Measurements from ENCODE around the gene NDUFB11. TPM values are rescaled to one million over a fixed set of nuclear protein-coding genes. Genes with fewer than 3 reads are reported as not detected.

NDUFB11 gene
- total RNA-seq, 4 donors from 2014 or later: 64.3 to 91.1 (median 71.4) TPM

DNA sequence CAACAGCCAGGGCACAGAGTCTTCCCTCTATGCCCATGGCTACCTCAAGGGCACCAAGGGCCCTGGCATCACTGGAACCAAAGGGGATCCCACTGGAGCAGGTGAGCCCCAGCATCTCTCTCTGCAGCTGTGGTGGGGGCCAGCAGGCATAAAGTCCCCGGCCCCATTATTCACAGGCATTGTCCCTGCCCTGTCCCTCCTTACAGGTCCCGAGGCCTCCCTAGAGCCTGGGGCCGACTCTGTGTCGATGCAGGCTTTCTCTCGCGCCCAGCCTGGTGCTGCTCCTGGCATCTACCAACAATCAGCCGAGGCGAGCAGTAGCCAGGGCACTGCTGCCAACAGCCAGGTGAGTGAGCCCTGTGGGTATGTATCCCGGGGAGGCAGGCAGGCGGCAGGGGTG, 36.8 kb upstream of the NDUFB11 start:
- Histone ChIP-seq H3K4me1 (no peaks in the 10 kb centered on the region), H3K27ac (no peak overlapping the region), H3K27me3 (no peaks in the 10 kb centered on the region), H3K9me3 (no peaks in the 10 kb centered on the region), H3K36me3 (peaks cover 0 to 7% (median 3%) of the 10 kb centered on the region in 4 donors), H3K4me3 (no peak overlapping the region)
- in situ Hi-C loops (cut with MboI; ENCODE audit: low pct_ligation_motif_present in 1 of 4, low pct_unique_long_range_greater_than_20kb in 1 of 4, low sequenced_read_pairs in 3 of 4): loop anchor here in 3 of 4 donors (25.0 kb wide), 2 partner anchors 206 to 331 kb away; no protein-coding TSS in a partner anchor
- intact Hi-C loops (cut with DNase I; ENCODE audit: low total_unique reads): no loop called here
- no peak for TF ChIP-seq POLR2A (IDR thresholded peaks at IDR 0.05)
- TF ChIP-seq, protein P1, sequence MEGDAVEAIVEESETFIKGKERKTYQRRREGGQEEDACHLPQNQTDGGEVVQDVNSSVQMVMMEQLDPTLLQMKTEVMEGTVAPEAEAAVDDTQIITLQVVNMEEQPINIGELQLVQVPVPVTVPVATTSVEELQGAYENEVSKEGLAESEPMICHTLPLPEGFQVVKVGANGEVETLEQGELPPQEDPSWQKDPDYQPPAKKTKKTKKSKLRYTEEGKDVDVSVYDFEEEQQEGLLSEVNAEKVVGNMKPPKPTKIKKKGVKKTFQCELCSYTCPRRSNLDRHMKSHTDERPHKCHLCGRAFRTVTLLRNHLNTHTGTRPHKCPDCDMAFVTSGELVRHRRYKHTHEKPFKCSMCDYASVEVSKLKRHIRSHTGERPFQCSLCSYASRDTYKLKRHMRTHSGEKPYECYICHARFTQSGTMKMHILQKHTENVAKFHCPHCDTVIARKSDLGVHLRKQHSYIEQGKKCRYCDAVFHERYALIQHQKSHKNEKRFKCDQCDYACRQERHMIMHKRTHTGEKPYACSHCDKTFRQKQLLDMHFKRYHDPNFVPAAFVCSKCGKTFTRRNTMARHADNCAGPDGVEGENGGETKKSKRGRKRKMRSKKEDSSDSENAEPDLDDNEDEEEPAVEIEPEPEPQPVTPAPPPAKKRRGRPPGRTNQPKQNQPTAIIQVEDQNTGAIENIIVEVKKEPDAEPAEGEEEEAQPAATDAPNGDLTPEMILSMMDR (IDR thresholded peaks at IDR 0.05): no peak
- no peak for TF ChIP-seq POLR2AphosphoS5 (IDR thresholded peaks at IDR 0.05)
- no peak for TF ChIP-seq EP300 (IDR thresholded peaks at IDR 0.05; ENCODE audit: low read depth)
- DNase-seq: no peak
- WGBS, 2 donors (ENCODE audit: low coverage in 1 of 2): 89% methylated on average over 7 of the region's 10 CpGs; no CpG with 5 or more reads in 1 of the 2 donors

DNA sequence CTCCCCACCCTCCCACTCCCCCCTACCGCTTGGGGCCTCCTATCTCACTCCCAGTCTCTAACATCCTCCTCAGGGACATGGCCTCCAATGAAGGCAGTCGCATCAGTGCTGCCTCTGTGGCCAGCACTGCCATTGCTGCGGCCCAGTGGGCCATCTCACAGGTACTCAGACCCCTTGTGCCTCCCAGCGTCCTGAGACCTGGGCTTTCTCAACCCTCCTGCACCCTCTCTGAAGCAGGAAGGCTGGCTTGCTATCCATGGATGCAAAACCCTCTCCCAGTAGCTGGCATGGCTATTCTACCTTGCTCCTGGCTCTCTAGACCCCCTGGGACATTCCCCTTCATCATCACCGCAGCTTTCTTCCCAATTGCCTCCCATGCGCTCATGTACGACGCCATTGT, 35.8 kb upstream of the NDUFB11 start:
- no peak for DNase-seq
- no peak overlapping the region for H3K4me3 ChIP-seq
- intact Hi-C loops (cut with DNase I; ENCODE audit: low total_unique reads): no loop called here
- H3K27me3 ChIP-seq: no peaks in the 10 kb centered on the region
- TF ChIP-seq POLR2AphosphoS5 (IDR thresholded peaks at IDR 0.05): no peak
- TF ChIP-seq, protein P1 (IDR thresholded peaks at IDR 0.05): no peak
- TF ChIP-seq POLR2A (IDR thresholded peaks at IDR 0.05): no peak
- TF ChIP-seq EP300 (IDR thresholded peaks at IDR 0.05; ENCODE audit: low read depth): no peak
- peaks cover 0 to 7% (median 3%) of the 10 kb centered on the region in 4 donors for H3K36me3 ChIP-seq
- in situ Hi-C loops (cut with MboI; ENCODE audit: low pct_ligation_motif_present in 1 of 4, low pct_unique_long_range_greater_than_20kb in 1 of 4, low sequenced_read_pairs in 3 of 4): loop anchor here in 3 of 4 donors (25.0 kb wide), 2 partner anchors 207 to 332 kb away; no protein-coding TSS in a partner anchor
- H3K27ac ChIP-seq: no peak overlapping the region
- 82 to 100% methylated on average over 4 to 8 of the region's 8 CpGs for WGBS, 2 donors (ENCODE audit: low coverage in 1 of 2)
- H3K4me1 ChIP-seq: no peaks in the 10 kb centered on the region
- H3K9me3 ChIP-seq: no peaks in the 10 kb centered on the region

DNA sequence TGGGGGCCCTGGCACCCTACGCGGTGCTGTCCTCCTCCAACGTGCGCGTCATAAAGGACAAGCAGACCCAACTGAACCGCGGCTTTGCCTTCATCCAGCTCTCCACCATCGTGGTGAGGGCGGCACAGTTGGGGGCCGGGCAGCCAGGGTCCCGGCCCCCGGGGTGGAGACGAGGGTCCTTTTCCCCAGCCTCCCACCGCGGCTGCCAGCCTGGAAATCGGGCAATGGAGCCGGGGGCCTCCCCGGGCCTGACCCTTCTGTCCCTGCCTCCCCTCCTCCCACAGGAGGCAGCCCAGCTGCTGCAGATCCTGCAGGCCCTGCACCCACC, 35.4 kb upstream of the NDUFB11 start:
- TF ChIP-seq EP300 (IDR thresholded peaks at IDR 0.05; ENCODE audit: low read depth) (no peak), POLR2A (IDR thresholded peaks at IDR 0.05) (no peak), POLR2AphosphoS5 (IDR thresholded peaks at IDR 0.05) (no peak)
- TF ChIP-seq, protein P1 (IDR thresholded peaks at IDR 0.05): no peak
- in situ Hi-C loops (cut with MboI; ENCODE audit: low pct_ligation_motif_present in 1 of 4, low pct_unique_long_range_greater_than_20kb in 1 of 4, low sequenced_read_pairs in 3 of 4) (loop anchor here in 3 of 4 donors (25.0 kb wide), 2 partner anchors 207 to 332 kb away; no protein-coding TSS in a partner anchor), intact Hi-C loops (cut with DNase I; ENCODE audit: low total_unique reads) (no loop called here)
- no peaks in the 10 kb centered on the region for H3K27me3 ChIP-seq
- H3K4me3 ChIP-seq: no peak overlapping the region
- H3K4me1 ChIP-seq: no peaks in the 10 kb centered on the region
- no peak for DNase-seq
- no peak overlapping the region for H3K27ac ChIP-seq
- H3K36me3 ChIP-seq: peaks cover 0 to 7% (median 3%) of the 10 kb centered on the region in 4 donors
- WGBS, 2 donors (ENCODE audit: low coverage in 1 of 2): 93% methylated on average over 18 of the region's 18 CpGs; no CpG with 5 or more reads in 1 of the 2 donors
- H3K9me3 ChIP-seq: no peaks in the 10 kb centered on the region

DNA sequence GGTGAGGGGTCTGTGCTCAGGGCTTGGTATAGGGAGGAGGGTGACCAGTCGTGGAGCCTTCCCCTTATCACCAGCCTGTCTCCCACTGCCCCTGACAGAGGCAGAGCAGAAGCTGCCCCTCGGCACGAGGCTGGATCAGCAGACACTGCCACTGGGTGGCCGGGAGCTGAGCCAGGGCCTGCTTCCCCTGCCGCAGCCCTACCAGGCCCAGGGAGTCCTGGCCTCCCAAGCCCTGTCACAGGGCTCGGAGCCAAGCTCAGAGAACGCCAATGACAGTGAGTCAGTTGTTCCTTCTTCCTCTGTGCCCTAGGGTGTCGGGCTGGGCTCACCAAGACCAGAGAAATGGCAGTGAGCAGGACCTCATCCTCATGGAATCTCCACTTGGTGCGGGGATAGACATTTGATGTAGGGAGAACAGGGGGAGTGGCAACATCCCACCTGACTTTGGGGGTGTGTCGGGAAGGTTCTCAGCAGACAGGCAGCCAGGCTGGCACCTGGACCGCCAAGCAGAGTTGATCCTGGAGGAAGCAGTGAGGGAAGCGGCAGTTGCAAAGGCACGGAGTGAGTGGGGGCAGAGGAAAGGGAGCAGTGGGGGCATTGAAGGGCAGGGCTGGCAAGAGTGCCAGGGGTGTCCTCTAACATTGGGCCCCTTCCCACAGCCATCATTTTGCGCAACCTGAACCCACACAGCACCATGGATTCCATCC, 34.9 kb upstream of the NDUFB11 start:
- TF ChIP-seq, protein P1 (IDR thresholded peaks at IDR 0.05): no peak
- TF ChIP-seq POLR2A (IDR thresholded peaks at IDR 0.05) (no peak), EP300 (IDR thresholded peaks at IDR 0.05; ENCODE audit: low read depth) (no peak), POLR2AphosphoS5 (IDR thresholded peaks at IDR 0.05) (no peak)
- Histone ChIP-seq H3K4me3 (no peak overlapping the region), H3K9me3 (no peaks in the 10 kb centered on the region), H3K36me3 (peaks cover 0 to 7% (median 3%) of the 10 kb centered on the region in 4 donors), H3K27ac (no peak overlapping the region), H3K4me1 (no peaks in the 10 kb centered on the region), H3K27me3 (no peaks in the 10 kb centered on the region)
- DNase-seq: no peak
- 68% methylated on average over 14 of the region's 14 CpGs; no CpG with 5 or more reads in 1 of the 2 donors for WGBS, 2 donors (ENCODE audit: low coverage in 1 of 2)
- in situ Hi-C loops (cut with MboI; ENCODE audit: low pct_ligation_motif_present in 1 of 4, low pct_unique_long_range_greater_than_20kb in 1 of 4, low sequenced_read_pairs in 3 of 4) (loop anchor here in 3 of 4 donors (25.0 kb wide), 2 partner anchors 208 to 333 kb away; no protein-coding TSS in a partner anchor), intact Hi-C loops (cut with DNase I; ENCODE audit: low total_unique reads) (no loop called here)

Measured in transverse colon (tissue), 4 donors.